T-helper 2 cell treated with Interferon-gamma antibody and Interleukin-4, amounts not matched to agents 100 ng/mL and 5 ng/mL, for 36 hours (primary cell): ENCODE measurements around the gene LTBP3. TPM values are rescaled to one million over a fixed set of nuclear protein-coding genes. Genes with fewer than 3 reads are reported as not detected.

Experiments used
- intact Hi-C: fragments of 100-400 bp; cut with micrococcal nuclease; formaldehyde crosslinking; loops from one replicate; pipeline ENCODE4 v1.15.1; 2023
- total RNA-seq: library from RNA; stranded (reverse); gene quantifications from 2 replicates; pipeline ENCODE4 v1.2.3, GENCODE V29; 2022

The LTBP3 gene
- total RNA-seq, 1 donor from 2014 or later: 62.9 TPM

GRCh38 chr11:65498977-65499712 lies 59.0 kb downstream of the LTBP3 start, which contains the start of gene MALAT1:
TSS of gene MALAT1 (plus strand) at chr11:65499045.
- intact Hi-C loops: no loop called here

- intact Hi-C loops: no loop called here
These were observed 59.5 kb downstream of the LTBP3 start for GRCh38 chr11:65498727-65498976.

- intact Hi-C loops: no loop called here
These were observed 60.0 kb downstream of the LTBP3 start for GRCh38 chr11:65498042-65498726.

- intact Hi-C loops: loop anchor here (1.0 to 2.0 kb wide), 3 partner anchors 20 to 115 kb away; partner anchors contain the start of genes NEAT1 and SLC25A45
These were observed 60.8 kb downstream of the LTBP3 start for GRCh38 chr11:65497141-65498041.

GRCh38 chr11:65496304-65497140 lies 61.6 kb downstream of the LTBP3 start:
- intact Hi-C loops: loop anchor here (1.0 to 2.0 kb wide), 3 partner anchors 19 to 114 kb away; partner anchors contain the start of genes NEAT1 and SLC25A45

- intact Hi-C loops: no loop called here
These were observed 64.6 kb downstream of the LTBP3 start for GRCh38 chr11:65493367-65494176.

- intact Hi-C loops: no loop called here
These were observed 65.4 kb downstream of the LTBP3 start for GRCh38 chr11:65492637-65493366.

GRCh38 chr11:65492387-65492636 lies 65.8 kb downstream of the LTBP3 start:
- intact Hi-C loops: no loop called here

GRCh38 chr11:65491614-65492386 lies 66.4 kb downstream of the LTBP3 start:
- intact Hi-C loops: no loop called here

GRCh38 chr11:65491163-65491465 lies 67.0 kb downstream of the LTBP3 start:
- intact Hi-C loops: no loop called here

- intact Hi-C loops: no loop called here
These were observed 68.3 kb downstream of the LTBP3 start for GRCh38 chr11:65489706-65490320.

- intact Hi-C loops: no loop called here
These were observed 69.0 kb downstream of the LTBP3 start for GRCh38 chr11:65489035-65489705.

Other genes starting within 250 kb of the LTBP3 start
- gene CDC42EP2, start 243.5 kb downstream of the LTBP3 start, total RNA-seq: 1.7 and 2.8 TPM in 2 replicates
- gene DPF2, start 224.5 kb downstream of the LTBP3 start, total RNA-seq: 68.1 and 75.9 TPM in 2 replicates
- gene TIGD3, start 203.6 kb downstream of the LTBP3 start, total RNA-seq: 1.1 and 1.2 TPM in 2 replicates
- 25.6 and 26.3 TPM in 2 replicates for gene SLC25A45, start 175.7 kb downstream of the LTBP3 start, total RNA-seq
- gene FRMD8, start 171.7 kb downstream of the LTBP3 start, total RNA-seq: 51.7 and 54.1 TPM in 2 replicates
- 730 and 731 TPM in 2 replicates for gene NEAT1, start 135.6 kb downstream of the LTBP3 start, total RNA-seq
- gene MALAT1, start 59.3 kb downstream of the LTBP3 start, total RNA-seq: 6,337 and 6,385 TPM in 2 replicates
- 63.6 and 64.6 TPM in 2 replicates for gene SCYL1, start 33.3 kb downstream of the LTBP3 start, total RNA-seq
- 37.0 and 38.3 TPM in 2 replicates for gene ZNRD2, start 12.1 kb upstream of the LTBP3 start, total RNA-seq
- gene FAM89B, start 14.2 kb upstream of the LTBP3 start, total RNA-seq: 27.2 and 31.6 TPM in 2 replicates
- 81.6 and 84.3 TPM in 2 replicates for gene EHBP1L1, start 17.7 kb upstream of the LTBP3 start, total RNA-seq
- 1.2 and 1.7 TPM in 2 replicates for gene KCNK7, start 37.4 kb upstream of the LTBP3 start, total RNA-seq
- gene MAP3K11, start 55.9 kb upstream of the LTBP3 start, total RNA-seq: 70.4 and 71.4 TPM in 2 replicates
- gene PCNX3, start 57.4 kb upstream of the LTBP3 start, total RNA-seq: 46.9 and 54.8 TPM in 2 replicates
- 142 and 153 TPM in 2 replicates for gene SIPA1, start 79.7 kb upstream of the LTBP3 start, total RNA-seq
- 85.3 and 86.1 TPM in 2 replicates for gene RELA, start 104.6 kb upstream of the LTBP3 start, total RNA-seq
- gene KAT5, start 153.9 kb upstream of the LTBP3 start, total RNA-seq: 67.3 and 72.0 TPM in 2 replicates
- gene RNASEH2C, start 162.4 kb upstream of the LTBP3 start, total RNA-seq: 97.0 and 105 TPM in 2 replicates
- gene AP5B1, start 222.6 kb upstream of the LTBP3 start, total RNA-seq: 20.1 and 21.2 TPM in 2 replicates
- gene OVOL1, start 228.7 kb upstream of the LTBP3 start, total RNA-seq: 0.09 TPM in 1 of 2 replicates, not detected in the other